IPS DF 4.7 (cell line): ENCODE results near the gene ASF1A.
"Not testable (repeated sequence)": the region's sequence is repeated elsewhere in the genome, so short reads cannot be mapped to it uniquely, and the experiment has no call there.

ENCODE experiments used
- DNase-seq: peaks from one replicate; pipeline ENCODE4 v3.0.0-alpha.2; 2013; ENCODE audit warnings: low spot score; ENCODE audit errors: extremely low read depth

The ASF1A gene

DNA sequence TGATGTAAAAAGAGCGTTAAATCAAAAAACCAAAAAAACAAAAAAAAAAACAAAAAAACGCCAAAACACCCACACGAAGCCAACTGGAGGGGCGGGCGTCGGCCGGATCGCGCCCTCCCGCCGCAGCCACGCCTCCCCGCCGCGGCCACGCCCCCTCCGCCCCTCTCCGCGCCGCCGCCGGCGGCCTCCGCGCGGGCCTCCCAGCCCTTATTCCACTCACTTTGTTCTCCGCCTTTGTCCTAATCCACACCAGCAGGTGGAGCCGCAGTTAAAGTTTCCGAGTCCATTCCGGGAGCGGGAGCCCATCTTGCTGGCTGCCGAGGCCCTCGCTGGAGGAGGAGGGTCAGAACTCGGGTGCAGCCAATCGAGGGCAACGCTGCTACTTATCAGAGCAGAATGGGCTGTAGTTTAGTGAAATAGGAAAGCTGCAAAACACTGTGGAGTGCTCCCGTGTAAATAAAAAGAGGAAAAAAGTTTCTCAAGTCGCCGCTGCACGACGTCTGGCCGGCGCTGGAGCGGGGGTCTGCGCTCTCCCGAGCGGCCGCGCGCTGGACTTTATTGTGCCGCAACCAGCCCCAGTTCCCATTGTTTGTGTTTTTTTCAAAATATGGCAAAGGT is at the start of gene ASF1A:
Gene ASF1A (plus strand): TSS at position 346 of the 618 bp plus-strand sequence. CDS start 262 bp downstream, at position 608.
- DNase-seq, result peak; percentile 91

DNA sequence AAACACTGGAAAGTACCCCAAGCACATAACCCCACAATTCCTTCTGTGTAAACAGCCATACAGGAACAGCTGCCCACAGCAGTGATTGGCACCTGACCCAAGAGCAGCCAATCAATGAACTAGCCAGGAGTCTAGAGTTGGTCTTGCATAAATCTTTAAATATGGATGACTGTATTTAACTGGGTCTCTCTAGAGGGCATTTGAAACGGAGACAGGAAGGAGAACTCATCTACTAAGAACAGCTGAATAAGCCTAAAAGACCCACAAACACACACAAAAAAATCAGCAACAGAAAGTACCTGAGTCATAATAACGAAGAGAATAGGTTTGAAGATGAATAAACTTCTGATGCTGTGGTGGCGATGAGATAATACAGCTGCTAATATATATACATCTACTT is 49.0 kb upstream of the ASF1A start:
- DNase-seq, result no peak

DNA sequence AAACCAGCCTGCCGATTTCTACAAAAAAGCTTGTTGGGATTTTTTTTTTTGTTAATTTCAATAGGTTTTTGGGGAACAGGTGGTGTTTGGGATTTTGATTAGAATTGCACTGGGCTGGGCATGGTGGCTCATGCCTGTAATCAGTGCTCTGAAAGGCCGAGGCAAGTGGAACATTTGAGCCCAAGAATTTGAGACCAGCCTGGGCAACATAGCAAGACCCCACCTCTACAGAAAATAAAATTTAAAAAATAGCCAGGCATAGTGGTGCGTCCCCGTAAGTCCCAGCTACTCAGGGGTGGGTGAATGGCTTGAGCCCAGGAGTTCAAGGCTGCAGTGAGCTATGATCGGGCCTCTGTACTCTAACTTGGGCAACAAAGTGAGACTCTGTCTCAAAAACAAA is 40.5 kb upstream of the ASF1A start:
- no peak for DNase-seq

DNA sequence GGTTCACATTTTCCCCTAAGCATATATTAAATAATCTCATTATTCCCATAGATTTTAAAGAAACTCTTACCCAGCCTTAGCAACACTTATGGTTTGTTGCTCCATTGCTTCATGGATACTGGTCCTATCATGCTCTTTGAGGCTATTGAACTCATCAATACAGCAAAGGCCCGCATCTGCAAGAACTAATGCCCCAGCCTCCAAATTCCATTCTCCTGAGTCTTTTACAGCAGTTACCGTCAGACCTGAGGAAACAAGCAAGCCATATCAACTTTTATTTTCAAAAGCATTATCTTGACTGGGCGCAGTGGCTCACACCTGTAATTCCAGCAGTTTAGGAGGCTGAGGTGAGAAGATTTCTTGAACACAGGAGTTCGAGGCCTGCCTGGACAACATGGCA is 37.7 kb upstream of the ASF1A start:
- DNase-seq, result no peak

DNA sequence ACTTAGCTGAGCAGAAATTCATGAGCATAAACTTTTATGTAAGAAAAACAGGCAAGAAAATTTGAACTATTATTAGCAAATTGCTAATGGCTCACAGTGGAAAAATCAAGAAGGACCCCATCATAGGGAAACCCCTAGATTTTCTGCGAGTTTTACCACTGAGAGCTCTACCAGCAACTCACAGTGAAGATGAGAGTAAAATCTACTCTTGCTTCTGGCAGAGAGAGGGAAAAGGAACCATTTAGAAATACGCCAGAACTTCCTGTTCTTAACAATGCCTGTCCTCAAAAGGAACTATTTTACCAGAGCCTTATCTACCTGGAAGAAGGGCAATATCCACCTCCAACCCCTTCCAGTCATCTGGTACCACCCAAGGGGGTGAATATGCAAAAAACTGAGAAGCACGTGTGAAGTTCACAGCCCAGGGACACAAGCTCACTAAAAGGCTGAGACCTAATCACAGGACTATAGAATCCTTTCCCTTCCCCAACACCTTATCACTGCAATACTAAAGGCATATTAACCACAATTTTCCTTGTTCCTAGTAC is 34.4 kb upstream of the ASF1A start:
- DNase-seq, result no peak

DNA sequence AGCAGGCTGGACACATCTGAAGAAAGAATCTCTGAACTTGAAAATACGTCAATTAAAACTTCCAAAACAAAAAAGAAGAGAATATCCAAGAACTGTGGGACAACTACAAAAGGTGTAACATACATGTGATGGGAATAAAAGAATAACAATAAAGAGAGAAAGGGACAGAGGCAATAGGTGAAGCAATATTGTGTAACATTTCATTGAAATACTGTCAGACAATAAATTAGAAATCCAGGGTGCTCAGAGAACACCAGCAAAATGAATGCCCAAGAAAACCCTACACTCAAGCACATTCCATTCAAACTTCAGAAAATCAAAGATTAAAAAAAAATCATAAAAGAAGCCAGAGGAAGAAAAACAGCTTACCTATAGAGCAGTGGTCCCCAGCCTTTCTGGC is 33.6 kb upstream of the ASF1A start:
- DNase-seq, result no peak

DNA sequence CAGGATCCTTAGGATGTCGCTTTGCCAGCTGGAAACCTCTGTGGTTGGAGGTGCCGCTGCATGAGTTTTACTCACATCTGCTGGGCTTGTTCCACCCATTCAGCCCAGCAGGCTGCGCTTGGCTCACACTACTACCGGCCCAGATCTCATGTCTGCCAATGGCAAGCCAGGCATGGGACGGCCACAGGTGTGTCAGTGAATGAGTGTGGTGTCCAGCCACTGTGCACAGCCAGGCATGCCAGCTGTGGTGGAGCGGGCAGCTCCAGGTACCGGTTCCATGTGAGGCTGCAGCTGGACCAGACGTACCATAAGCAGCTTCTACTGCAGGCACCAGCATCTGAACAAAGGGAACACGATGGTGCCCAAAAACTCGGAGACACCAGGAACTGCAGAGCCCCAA is 33.1 kb upstream of the ASF1A start:
- DNase-seq, result no peak

DNA sequence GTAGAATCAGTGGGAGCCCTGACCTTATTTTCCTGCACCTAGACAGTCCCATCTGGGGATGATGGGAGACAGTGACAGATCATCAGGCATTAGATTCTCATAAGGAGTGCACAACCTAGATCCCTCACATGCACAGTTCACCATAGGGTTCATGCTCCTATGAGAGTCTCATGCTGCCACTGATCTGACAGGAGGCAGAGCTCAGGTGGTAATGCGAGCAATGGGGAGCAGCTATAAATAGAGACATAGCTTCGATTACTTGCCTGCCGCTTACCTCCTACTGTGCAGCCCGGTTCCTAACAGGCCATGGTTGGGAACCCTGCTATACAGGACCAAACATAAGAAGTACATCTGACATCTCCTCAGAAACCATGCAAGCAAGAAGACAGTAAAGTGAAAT is 31.5 kb upstream of the ASF1A start:
- no peak for DNase-seq

DNA sequence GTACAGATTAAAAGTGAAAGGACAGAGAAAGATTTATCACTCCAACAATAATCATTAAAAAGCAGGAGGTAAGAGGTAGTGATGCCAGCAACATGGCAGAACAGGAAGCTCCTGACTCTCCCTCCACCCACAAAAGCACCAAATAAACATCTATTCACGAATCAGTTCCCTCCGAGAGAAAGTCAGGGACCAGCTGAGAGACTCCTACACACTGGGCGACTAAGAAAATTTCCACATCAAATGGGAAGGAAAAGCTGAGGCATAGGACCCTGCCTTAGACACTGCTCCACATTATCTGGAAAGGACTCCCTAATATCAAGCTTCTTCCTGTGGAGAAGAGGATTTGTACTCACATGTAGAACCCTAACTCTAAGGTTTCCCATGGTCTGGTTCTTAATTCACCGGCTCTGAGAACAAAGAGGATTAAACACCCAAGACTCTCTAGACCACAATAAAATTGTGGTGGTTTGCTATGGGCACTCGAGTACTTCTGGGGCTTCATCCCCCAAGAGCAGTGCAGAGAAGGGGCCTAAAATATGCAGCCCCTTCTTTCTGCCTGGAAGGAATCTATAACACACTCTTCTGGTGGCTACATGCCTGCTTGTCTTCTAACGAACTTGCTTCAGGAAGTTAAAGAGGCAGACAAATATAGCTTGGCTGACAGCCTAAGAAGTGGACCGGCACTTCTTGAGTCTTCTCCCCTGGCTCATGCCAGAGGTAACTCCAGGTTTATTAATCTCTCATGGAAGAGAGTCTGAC is 29.4 kb upstream of the ASF1A start:
- DNase-seq, result no peak

DNA sequence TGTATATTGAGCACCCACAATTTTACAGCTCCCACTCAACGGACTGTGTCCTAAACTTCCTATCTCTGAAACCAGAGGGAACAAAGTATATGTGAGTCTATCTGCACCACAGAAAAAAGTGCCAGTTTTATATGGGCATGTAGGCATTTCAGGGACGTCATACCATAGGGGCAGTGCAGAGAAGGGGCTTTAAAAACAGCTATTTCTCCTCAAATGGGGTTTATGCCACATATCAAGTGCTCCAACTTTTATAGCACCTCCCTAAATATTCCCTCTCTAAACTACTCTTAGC is 28.9 kb upstream of the ASF1A start:
- no peak for DNase-seq

DNA sequence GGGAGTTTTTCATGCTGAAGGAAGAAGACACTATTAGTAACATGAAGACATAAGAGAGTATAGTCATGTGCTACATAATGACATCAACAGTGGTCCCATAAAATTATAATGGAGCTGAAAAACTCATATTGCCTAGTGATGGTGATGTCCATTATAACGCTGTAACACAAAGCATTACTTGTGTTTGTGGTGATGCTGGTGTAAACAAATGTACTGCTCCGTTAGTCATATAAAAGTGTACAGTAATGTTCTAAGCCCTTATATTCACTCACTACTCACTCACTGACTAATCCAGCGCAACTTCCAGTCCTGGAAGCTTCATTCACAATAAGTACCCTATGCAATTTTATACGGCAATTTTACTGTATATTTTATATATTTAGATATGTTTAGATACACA is 26.8 kb upstream of the ASF1A start:
- no peak for DNase-seq

DNA sequence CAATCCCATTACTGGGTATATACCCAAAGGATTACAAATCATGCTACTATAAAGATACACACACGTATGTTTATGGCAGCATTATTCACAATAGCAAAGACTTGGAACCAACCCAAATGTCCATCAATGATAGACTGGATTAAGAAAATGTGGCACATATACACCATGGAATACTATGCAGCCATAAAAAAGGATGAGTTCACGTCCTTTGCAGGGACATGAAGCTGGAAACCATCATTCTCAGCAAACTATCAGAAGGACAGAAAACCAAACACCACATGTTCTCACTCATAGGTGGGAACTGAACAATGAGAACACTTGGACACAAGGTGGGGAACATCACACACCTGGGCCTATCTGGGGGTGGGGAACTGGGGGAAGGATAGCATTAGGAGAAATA is 25.1 kb upstream of the ASF1A start:
- DNase-seq, result not testable (repeated sequence)

DNA sequence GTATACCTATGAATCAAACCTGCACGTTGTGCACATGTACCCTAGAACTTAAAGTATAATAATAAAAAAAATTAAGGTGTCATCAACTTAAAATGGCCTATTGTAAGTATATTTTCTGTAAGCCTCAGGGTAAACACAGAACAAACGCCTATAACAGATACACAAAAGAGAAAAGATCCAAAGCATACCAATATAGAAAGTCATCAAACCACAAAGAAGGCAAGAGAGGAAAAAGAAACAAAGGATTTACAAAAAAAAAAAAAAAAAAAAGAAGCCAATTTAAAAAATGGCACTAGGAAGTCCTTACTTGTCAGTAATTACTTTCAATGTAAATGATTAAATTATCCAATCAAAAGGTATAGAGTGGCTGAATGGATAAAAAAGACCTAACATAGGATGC is 24.6 kb upstream of the ASF1A start:
- no peak for DNase-seq

DNA sequence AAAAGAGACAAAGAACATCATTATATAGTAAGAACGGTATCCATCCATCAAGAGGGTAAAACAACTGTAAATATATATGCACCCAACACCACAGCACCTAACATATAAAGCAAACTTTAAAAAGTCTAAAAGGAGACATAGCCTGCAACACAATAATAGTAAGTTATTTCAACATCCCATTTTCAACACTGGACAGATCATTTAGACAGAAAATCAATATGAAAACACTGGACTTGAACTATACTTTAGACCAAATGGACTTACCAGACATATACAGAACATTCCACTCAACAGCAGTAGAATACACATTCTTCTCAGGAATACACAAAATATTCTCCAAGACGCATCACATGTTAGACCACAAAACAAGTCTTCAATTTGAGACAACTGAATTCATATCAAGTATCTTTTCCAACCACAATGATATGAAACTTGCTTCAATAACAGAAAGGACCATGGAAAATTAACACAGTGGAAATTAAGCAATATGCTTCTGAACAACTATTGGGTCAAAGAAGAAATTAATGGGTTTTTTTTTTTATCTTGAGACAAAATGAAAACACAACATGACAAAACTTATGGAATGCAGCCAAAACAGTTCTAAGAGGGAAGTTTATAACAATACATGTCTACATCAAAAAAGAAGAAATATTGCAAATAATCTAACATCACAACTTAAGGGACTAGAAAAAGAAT is 23.9 kb upstream of the ASF1A start:
- no peak for DNase-seq

DNA sequence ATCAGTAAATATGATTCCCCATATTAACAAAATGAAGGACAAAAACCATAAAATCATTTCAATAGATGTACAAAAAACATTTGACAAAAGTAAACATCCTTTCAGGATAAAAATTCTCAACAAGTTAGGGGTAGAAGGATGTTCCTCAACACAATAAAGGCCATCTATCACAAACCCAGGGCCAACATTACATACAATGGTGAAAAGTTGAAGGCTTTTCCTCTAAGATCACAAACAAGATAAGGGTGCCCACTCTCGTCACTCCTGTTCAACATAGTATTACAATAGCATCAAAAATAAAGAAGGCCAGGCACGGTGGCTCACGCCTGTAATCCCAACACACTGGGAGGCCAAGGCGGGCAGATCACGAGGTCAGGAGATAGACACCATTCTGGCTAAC is 22.6 kb upstream of the ASF1A start:
- no peak for DNase-seq

DNA sequence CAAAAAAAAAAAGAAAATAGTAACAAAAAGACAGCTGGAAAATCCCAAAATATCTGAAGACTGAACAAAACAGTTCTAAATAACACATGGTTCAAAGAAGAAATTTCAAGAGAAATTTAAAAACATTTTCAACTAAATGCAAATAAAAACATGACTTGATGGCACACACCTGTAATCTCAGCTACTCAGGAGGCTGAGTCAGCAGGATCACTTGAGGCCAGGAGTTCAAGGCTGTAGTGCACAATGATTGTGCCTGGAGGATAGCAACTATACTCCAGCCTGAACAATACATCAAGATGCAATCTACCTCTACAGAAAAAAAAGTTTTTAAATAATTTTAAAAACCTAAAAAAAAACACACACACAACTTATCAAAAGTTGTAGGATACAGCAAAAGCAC is 21.6 kb upstream of the ASF1A start:
- DNase-seq, result no peak

DNA sequence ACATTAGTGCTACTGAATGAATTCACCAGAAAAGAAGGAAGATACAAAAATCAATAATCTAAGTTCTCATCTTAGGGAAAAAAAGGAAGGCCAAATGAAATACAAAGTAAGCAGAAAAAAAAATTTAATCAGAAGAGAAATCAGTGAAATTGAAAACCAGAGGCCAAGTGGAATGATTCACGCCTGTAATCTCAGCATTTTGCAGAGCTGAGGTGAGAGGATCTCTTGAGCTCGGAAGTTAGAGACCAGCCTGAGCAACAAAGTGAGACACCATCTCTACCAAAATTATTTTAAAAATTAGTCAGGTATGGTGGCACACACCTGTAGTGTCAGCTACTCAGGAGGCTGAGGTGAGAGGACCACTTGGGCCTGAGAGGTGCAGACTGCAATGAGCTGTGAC is 21.2 kb upstream of the ASF1A start:
- DNase-seq, result no peak

DNA sequence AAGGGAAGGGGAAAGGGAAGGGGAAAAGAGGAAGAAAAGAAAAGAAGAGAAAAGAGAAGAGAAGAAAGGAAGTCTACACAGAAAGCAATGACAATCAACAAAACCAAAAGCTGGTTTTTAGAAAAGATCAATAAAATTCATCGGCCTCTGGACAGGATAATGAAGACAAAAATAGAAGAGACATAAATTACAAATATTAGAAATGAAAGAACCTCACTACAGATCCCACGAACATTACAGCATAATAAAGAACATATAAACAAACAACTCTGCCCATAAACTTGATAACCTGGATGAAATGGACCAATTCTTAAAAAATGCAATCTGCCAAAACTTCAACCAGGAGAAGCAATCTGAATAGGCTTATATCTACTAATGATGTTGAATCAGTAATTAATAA is 20.7 kb upstream of the ASF1A start:
- DNase-seq, result no peak

DNA sequence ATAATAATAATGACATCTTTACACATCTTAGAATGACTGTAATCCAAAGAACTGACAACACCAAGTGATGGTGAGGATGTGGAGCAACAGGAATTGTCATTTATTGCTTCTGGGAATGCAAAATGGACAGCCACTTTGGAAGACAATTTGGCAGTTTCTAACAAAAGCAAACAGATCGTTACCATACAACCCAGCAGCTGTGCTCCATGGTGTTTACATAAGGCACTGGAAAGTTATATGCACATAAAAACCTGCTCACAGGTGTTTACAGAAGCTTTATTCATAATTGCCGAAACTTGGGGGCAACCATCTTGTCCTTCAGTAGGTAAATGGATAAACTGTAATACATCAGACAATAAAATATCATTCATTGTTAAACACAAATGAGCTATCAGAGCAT is 18.3 kb upstream of the ASF1A start:
- DNase-seq, result no peak

DNA sequence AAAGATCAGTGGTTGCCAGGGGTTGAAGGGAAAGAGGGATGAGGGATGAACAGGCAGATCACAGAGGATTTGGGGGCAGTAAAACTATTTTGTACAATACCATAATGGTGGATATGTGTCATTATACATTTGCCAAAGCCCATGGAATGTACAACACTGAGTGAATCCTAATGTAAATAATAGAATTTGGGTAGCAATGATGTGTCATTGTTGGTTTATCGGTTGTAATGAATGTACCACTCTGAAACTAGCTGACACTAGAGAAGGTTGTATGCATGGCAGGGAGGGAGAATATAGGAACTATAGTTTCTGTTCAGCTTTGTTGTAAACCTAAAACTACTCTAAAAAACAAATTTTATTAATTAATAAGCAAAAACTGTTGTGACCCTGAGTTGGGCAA is 17.8 kb upstream of the ASF1A start:
- no peak for DNase-seq

DNA sequence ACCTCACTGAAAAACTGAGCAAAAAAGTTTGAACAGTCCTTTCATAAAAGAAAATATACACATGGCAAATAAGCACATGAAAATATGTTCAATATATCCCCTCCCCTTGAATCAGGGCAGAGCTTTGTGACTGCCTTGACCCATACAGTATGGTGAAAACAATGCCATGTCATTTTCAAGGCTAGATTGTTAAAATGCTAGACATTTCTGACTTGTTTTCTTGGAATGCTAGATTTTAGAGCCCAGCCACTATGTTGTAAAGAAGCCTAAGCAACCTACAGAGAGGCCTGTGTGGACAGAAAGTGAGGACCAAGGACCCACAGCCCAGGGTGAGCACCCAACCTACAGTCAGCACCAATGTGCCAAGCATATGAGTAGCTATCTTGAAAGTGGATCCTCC is 17.1 kb upstream of the ASF1A start:
- no peak for DNase-seq

DNA sequence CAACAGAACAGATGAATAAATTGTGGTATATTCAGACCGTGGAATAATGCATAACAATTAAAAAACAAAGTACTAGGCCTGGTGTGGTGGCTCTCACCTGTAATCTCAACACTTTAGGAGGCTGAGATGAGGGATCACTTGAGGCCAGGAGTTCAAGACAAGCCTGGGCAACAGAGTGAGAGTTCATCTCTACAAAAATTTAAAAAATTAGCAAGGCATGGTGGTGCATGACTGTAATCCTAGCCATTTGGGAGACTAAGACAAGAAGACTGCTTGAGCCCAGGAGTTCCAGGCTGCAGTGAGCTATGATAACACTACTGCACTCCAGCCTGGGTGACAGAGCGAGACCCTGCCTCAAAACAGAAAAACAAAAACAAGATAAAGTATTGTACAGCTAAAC is 16.1 kb upstream of the ASF1A start:
- DNase-seq, result no peak
